ENCODE results near the gene EARS2.

DNA sequence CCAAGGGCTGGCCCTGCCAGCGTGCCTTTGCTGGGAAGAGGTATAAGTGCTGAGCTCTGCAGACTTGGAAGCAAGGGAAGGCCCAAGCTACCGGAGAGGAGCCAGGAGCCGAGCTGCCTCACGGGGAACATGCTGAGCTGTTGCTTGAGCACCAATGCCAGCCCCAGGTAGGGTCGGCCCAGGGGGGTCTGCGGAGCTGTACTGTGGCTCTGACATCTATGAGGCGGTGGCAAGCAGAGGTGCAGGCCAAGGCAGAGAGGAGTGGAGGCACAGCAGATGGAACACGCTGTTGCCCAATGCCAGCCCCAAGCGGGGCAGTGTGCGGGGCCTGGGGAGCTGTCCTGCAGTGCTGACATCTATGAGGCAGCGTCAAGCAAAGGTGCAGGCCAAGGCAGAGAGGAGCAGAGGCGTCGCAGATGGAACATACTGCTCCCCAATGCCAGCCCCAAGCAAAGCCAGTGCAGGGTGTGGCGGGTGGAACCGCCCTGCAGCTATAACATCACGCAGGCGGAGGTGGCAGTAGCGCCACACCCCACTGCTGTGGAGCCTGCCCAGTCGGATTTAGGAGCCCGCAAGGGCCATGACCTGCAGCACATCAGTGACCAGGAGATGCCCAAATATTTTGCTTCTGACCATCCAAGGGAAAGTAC, 56.8 kb downstream of the EARS2 start:
- TF ChIP-seq, protein P1, sequence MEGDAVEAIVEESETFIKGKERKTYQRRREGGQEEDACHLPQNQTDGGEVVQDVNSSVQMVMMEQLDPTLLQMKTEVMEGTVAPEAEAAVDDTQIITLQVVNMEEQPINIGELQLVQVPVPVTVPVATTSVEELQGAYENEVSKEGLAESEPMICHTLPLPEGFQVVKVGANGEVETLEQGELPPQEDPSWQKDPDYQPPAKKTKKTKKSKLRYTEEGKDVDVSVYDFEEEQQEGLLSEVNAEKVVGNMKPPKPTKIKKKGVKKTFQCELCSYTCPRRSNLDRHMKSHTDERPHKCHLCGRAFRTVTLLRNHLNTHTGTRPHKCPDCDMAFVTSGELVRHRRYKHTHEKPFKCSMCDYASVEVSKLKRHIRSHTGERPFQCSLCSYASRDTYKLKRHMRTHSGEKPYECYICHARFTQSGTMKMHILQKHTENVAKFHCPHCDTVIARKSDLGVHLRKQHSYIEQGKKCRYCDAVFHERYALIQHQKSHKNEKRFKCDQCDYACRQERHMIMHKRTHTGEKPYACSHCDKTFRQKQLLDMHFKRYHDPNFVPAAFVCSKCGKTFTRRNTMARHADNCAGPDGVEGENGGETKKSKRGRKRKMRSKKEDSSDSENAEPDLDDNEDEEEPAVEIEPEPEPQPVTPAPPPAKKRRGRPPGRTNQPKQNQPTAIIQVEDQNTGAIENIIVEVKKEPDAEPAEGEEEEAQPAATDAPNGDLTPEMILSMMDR (IDR thresholded peaks at IDR 0.05), result no peak
- no peak for TF ChIP-seq POLR2A (IDR thresholded peaks at IDR 0.05)
